ENCODE results near the gene GDPD4. TPM values are rescaled to one million over a fixed set of nuclear protein-coding genes. Genes with fewer than 3 reads are reported as not detected.
A peak's percentile ranks its signal among the peaks of the same experiment; 100 is the strongest.
"Not testable (repeated sequence)": the region's sequence is repeated elsewhere in the genome, so short reads cannot be mapped to it uniquely, and the experiment has no call there.

GDPD4 gene
- total RNA-seq, 2 experiments from 2014 or later = not detected

DNA sequence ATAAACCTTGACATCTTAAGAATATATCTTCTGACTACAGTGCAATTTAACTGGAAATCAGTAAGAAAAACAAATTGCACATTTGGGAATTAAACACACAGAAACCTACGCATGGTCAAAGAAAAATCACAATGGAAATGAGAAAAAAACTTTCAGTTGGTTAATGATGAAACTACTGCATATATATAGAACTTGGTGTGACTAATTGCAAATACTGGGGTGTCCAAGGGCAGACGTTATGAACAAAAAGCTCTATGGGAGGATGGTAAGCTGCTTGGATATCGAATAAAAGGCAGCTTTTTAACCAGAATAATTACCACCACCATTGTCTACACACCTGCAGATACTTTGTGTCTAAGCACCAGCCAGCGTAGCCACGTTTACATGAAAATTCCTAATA, 791 bp downstream of the GDPD4 start:
- Mint-ChIP-seq H3K27me3 (no peaks in the 10 kb centered on the region), H3K4me1 (ENCODE audit: low read depth) (no peaks in the 10 kb centered on the region), H3K9me3 (no peaks in the 10 kb centered on the region), H3K36me3 (ENCODE audit: low read depth) (no peaks in the 10 kb centered on the region), H3K27ac (no peak overlapping the region), H3K4me3 (no peak overlapping the region)
- ChIA-PET CTCF (no interaction called here), POLR2A (no interaction called here)
- ATAC-seq (no peak), DNase-seq (no peak)
- intact Hi-C loops (cut with micrococcal nuclease) = no loop called here
- TF ChIP-seq, protein P1, sequence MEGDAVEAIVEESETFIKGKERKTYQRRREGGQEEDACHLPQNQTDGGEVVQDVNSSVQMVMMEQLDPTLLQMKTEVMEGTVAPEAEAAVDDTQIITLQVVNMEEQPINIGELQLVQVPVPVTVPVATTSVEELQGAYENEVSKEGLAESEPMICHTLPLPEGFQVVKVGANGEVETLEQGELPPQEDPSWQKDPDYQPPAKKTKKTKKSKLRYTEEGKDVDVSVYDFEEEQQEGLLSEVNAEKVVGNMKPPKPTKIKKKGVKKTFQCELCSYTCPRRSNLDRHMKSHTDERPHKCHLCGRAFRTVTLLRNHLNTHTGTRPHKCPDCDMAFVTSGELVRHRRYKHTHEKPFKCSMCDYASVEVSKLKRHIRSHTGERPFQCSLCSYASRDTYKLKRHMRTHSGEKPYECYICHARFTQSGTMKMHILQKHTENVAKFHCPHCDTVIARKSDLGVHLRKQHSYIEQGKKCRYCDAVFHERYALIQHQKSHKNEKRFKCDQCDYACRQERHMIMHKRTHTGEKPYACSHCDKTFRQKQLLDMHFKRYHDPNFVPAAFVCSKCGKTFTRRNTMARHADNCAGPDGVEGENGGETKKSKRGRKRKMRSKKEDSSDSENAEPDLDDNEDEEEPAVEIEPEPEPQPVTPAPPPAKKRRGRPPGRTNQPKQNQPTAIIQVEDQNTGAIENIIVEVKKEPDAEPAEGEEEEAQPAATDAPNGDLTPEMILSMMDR (IDR thresholded peaks at IDR 0.05) = no peak

DNA sequence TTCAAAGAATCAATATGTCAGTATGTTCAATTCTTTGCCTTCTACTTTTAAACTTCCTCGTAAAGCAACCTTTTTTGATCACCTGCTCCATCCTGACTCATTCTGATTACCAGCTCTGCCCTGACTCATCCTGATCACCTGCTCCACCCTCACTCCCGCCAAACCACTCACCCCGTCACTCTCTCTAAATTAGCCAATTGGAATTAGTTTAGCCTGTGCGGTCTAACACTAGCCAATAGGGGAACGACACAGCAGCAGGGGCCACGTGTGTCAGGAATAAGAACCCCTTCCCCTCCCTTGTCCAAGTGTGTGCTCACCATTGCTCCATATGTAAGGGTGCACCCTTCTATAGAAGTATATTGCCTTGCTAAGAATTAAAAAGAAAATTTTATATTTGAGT, 1.5 kb downstream of the GDPD4 start:
- H3K36me3 Mint-ChIP-seq (ENCODE audit: low read depth); H3K27ac Mint-ChIP-seq; CTCF ChIA-PET; H3K27me3 Mint-ChIP-seq; intact Hi-C loops (cut with micrococcal nuclease); H3K4me3 Mint-ChIP-seq; POLR2A ChIA-PET; H3K4me1 Mint-ChIP-seq (ENCODE audit: low read depth); H3K9me3 Mint-ChIP-seq: not testable (repeated sequence)
- DNase-seq (peak; percentile 33), ATAC-seq (peak; percentile 34)

DNA sequence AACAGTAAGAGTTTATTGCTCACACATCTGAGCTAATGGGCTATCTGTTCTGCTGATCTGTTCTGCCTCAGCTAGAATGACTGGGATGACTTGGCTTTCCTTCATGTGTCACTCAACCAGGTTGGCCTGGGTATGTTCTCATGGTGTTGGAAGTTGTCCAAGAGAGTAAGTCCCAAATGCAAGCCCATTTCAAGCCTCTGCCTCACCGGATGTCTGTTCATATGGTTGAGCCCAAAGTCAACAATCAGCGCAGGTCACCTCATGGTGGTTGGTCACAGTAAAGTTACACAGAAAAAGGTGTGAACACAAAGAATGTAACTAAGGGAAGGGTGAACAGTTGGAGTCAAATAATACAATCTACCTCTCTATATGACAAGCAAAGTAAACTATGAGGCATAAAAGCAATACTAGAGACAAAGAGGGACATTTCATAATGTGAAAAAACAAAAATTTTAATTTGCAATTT, 1.9 kb downstream of the GDPD4 start:
- no peaks in the 10 kb centered on the region for H3K36me3 Mint-ChIP-seq (ENCODE audit: low read depth)
- TF ChIP-seq, protein P1 (IDR thresholded peaks at IDR 0.05) = no peak
- H3K27me3 Mint-ChIP-seq = no peaks in the 10 kb centered on the region
- H3K4me3 Mint-ChIP-seq = no peak overlapping the region
- H3K9me3 Mint-ChIP-seq = no peaks in the 10 kb centered on the region
- intact Hi-C loops (cut with micrococcal nuclease) = no loop called here
- POLR2A ChIA-PET = no interaction called here
- H3K27ac Mint-ChIP-seq = no peak overlapping the region
- no peak for ATAC-seq
- CTCF ChIA-PET = no interaction called here
- no peak for DNase-seq
- H3K4me1 Mint-ChIP-seq (ENCODE audit: low read depth) = no peaks in the 10 kb centered on the region

GRCh38 chr11:77294040-77294439, 7.4 kb downstream of the GDPD4 start:
- ChIA-PET CTCF (no interaction called here), POLR2A (no interaction called here)
- peaks cover 7% of the 10 kb centered on the region for H3K27me3 Mint-ChIP-seq
- H3K9me3 Mint-ChIP-seq = no peaks in the 10 kb centered on the region
- H3K27ac Mint-ChIP-seq = no peak overlapping the region
- intact Hi-C loops (cut with micrococcal nuclease) = no loop called here
- TF ChIP-seq, protein P1 (IDR thresholded peaks at IDR 0.05) = no peak
- no peaks in the 10 kb centered on the region for H3K4me1 Mint-ChIP-seq (ENCODE audit: low read depth)
- H3K4me3 Mint-ChIP-seq = no peak overlapping the region
- no peaks in the 10 kb centered on the region for H3K36me3 Mint-ChIP-seq (ENCODE audit: low read depth)
- ATAC-seq (no peak), DNase-seq (no peak)

DNA sequence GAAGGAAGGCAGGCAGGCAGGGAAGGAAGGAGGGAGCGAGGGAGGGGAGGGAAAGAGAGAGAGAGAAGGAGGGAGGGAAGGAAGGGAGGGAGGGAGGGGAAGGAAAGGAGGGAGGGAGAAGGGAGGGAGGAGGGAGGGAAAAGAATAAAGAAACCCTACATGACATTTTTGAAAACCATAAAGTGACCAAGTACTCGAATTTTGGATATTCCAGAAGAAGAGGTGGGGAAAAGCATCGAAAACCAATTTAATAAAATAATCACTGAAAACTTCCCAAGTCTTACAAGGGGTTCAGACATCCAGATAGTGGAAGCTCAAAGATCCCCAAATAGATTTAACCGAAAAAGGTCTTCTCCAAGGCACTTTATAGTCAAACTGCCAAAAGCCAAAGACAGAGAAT, 11.7 kb downstream of the GDPD4 start:
- CTCF ChIA-PET = no interaction called here
- H3K9me3 Mint-ChIP-seq = no peaks in the 10 kb centered on the region
- no peak for DNase-seq
- H3K27me3 Mint-ChIP-seq = peaks cover 19% of the 10 kb centered on the region
- POLR2A ChIA-PET = no interaction called here
- intact Hi-C loops (cut with micrococcal nuclease) = no loop called here
- no peak overlapping the region for H3K4me3 Mint-ChIP-seq
- no peak overlapping the region for H3K27ac Mint-ChIP-seq
- H3K36me3 Mint-ChIP-seq (ENCODE audit: low read depth) = no peaks in the 10 kb centered on the region
- TF ChIP-seq, protein P1 (IDR thresholded peaks at IDR 0.05) = no peak
- no peaks in the 10 kb centered on the region for H3K4me1 Mint-ChIP-seq (ENCODE audit: low read depth)
- no peak for ATAC-seq
